HEK293T (cell line): Measurements from ENCODE around the gene BEST2.

Source experiments
- ARNT ChIP-seq: fragments of 450-650 bp; IDR thresholded peaks from 2 replicates; pipeline ENCODE4 v1.6.1; 2017; ENCODE audit warnings: mild to moderate bottlenecking
- BHLHE40 ChIP-seq: fragments of 450-650 bp; IDR thresholded peaks from 2 replicates; pipeline ENCODE4 v1.6.1; 2016; ENCODE audit warnings: mild to moderate bottlenecking, moderate library complexity, borderline replicate concordance
- CTBP1 ChIP-seq: fragments of 450-650 bp; IDR thresholded peaks from 2 replicates; pipeline ENCODE4 v1.6.1; 2016; ENCODE audit warnings: borderline replicate concordance
- ELF4 ChIP-seq: fragments of 450-650 bp; IDR thresholded peaks from 2 replicates; pipeline ENCODE4 v1.6.1; 2017; ENCODE audit warnings: antibody characterized with exemption
- FOXA1 ChIP-seq: fragments of 450-650 bp; IDR thresholded peaks from 2 replicates; pipeline ENCODE4 v1.6.1; 2016; ENCODE audit warnings: mild to moderate bottlenecking
- FOXK2 ChIP-seq: fragments of 450-650 bp; IDR thresholded peaks from 2 replicates; pipeline ENCODE4 v1.6.1; 2016; ENCODE audit warnings: mild to moderate bottlenecking
- FOXM1 ChIP-seq: fragments of 450-650 bp; IDR thresholded peaks from 2 replicates; pipeline ENCODE4 v1.6.1; 2017; ENCODE audit warnings: mild to moderate bottlenecking, borderline replicate concordance
- HDGF ChIP-seq: fragments of 450-650 bp; IDR thresholded peaks from 2 replicates; pipeline ENCODE4 v1.6.1; 2017; ENCODE audit warnings: antibody characterized with exemption, borderline replicate concordance
- L3MBTL2 ChIP-seq: fragments of 450-650 bp; conservative IDR thresholded peaks from 2 replicates; pipeline ENCODE4 v1.6.1; 2016; ENCODE audit warnings: mild to moderate bottlenecking
- PKNOX1 ChIP-seq: fragments of 450-650 bp; IDR thresholded peaks from 2 replicates; pipeline ENCODE4 v1.6.1; 2016
- SP1 ChIP-seq: fragments of 450-650 bp; IDR thresholded peaks from 2 replicates; pipeline ENCODE4 v1.6.1; 2017
- TARDBP ChIP-seq: fragments of 450-650 bp; IDR thresholded peaks from 2 replicates; pipeline ENCODE4 v1.6.1; 2016
- ZNF384 ChIP-seq: fragments of 450-650 bp; IDR thresholded peaks from 2 replicates; pipeline ENCODE4 v1.6.1; 2016

- TF ChIP-seq PKNOX1 (no peak), SP1 (no peak), L3MBTL2 (no peak), TARDBP (peak; percentile 71), FOXM1 (no peak), ELF4 (no peak), FOXK2 (no peak), FOXA1 (no peak), ARNT (no peak), HDGF (no peak), ZNF384 (no peak), BHLHE40 (no peak), CTBP1 (no peak)
Observed at GRCh38 chr19:12784871-12785430, 33.4 kb downstream of the BEST2 start.
